ENCODE results near the gene FOXB1.

FOXB1 gene

DNA sequence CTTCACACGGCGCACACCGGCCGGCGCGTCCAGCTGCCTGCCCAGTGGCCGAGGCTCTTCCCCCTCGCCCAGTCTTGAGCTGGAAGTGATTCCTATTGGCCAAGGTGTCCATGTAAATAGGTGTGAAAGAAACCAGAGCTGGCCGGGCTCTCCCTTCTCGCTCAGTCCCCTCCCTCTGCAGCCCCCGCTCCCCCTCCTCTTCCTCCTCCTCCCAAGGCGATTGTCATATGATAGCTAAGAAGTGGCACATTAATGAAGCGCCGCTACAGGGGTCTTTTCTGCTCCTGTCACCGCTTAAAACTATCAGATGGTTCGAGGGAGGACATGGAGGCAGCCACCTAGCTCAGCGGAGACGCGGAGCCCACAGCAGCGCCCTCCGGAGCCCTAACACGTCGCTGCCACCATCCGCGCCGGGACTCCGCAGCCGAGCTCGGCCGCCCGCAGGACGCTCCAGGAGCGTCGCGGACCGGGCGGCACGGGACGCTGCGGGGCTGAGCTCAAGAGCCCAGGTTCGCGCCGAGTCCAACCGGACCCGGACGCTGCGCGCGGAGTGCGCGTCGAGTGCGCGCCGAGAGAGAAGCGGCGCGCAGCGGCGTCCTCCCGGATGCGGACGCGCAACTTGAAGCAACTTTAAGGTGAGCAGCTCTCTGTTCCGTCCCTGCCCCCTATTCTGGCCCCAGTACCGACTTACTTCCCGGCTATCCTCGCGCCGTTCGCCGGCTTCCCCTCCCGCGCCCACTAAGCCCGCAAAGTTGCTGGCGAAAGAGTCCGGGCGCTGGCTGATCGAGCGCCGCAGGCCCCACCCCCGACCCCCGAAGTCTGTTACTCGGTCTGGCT is at the start of gene FOXB1:
FOXB1 (plus strand) TSS at position 303 of the 837 bp plus-strand sequence. CDS start 653 bp downstream, outside the sequence.
- no peak for DNase-seq

DNA sequence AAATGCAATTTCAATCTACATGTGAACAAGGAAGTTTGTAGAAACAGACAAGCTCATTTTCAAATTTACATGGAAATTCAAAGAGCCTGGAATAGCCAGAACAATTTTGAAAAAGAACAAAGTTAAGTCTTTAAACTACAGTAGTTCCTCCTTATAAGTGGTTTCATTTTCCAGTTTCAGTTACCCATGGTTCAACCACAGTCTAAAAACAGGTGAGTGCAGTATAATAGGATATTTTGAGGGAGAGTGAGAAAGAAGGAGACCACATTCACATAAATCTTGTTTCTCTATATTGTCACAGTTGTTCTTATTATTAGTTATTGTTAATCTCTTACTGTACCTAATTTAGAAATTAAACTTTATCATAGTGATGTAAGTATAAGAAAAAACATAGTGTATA is 45.8 kb upstream of the FOXB1 start:
- DNase-seq = no peak

DNA sequence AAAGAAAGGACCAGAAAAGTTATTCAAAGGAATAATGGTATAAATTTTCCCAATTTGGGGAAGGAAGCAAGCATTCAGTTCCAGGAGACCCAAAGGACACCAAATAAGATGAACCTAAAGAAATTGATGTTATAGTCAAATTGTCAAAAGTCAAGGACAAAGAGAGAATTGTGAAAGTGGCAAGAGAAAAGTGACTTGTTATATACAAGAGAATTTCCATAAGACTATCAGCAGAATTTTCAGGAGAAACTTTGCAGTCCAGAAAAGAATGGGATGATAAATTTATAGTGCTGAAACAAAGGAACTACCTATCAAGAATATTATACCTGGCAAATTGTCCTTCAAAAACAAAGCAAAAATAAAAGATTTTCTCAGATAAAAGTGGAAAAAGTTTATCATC is 43.8 kb upstream of the FOXB1 start:
- no peak for DNase-seq

GRCh38 chr15:59963322-59963721 is 40.8 kb upstream of the FOXB1 start:
- DNase-seq = no peak

DNA sequence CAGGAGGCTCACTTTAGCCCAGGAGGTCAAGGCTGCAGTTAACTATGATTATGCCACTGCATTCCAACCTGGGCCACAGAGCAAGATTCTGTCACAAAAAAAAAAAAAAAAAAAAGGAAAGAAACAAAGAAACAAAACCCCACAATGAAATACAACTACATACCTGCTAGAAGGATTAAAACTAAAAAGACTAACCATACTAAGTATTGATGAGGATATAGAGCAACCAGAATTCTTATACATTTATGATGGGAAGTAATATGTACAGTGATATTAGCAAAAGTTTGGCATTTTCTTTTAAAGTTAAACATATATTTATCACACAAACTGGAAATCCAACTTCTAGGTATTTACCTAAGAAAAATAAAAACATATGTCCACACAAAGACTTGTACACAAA is 40.2 kb upstream of the FOXB1 start:
- no peak for DNase-seq

DNA sequence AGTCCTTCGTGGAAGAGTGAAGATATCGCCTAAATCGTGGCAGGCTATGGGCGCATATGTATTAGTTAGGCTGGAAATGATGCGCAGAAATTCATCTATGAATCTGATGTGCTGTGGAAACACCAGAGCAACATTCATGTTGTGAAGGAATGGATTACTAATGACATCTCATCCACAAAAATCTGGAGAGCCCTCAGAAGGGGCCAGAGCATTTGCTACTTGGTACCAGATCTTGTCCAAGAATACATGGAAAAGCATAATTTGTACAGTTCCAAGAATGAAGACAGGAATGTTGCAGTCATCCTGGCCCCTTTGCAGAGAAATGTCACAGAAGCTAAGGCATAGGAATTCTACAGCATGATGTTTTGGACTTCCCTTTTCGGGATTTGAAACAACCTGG is 38.4 kb upstream of the FOXB1 start:
- no peak for DNase-seq

DNA sequence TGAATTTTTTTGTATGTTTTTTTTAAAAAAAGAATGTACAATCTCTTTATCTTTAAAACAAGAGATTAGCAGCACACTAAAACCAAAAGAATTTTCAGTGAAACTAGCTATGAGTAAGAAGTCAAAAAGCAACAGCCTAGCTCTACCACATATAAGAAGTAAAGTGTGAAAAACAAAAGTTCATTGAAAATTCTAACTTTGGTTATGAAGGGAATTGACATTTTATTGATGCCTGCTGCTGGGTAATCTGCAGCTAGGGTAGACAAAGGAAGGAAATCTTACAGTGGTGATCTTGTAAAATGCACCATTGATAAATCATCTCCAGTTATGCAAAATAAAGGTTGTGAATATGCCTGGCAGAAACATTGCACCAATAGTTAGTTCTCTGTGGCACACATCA is 37.8 kb upstream of the FOXB1 start:
- DNase-seq = no peak

GRCh38 chr15:59968314-59968713 is 35.8 kb upstream of the FOXB1 start:
- DNase-seq = no peak

DNA sequence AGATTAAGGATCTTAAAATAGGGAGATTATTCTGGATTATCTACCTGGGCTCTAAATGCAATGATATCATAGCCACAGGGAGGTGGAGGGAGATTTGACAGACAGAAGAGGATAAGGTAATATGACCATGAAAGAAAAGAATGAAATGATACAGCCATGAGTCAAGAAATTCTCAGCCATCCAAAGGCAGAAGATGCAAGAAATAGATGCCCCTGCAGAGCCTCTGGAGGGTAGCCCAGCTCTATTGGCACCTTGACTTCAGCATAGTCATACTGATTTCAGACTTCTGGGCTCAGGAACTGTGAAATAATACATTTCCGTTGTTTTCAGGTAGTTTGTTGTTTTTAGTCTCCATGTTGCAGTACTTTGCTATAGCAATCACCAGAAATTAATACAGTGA is 31.9 kb upstream of the FOXB1 start:
- no peak for DNase-seq

DNA sequence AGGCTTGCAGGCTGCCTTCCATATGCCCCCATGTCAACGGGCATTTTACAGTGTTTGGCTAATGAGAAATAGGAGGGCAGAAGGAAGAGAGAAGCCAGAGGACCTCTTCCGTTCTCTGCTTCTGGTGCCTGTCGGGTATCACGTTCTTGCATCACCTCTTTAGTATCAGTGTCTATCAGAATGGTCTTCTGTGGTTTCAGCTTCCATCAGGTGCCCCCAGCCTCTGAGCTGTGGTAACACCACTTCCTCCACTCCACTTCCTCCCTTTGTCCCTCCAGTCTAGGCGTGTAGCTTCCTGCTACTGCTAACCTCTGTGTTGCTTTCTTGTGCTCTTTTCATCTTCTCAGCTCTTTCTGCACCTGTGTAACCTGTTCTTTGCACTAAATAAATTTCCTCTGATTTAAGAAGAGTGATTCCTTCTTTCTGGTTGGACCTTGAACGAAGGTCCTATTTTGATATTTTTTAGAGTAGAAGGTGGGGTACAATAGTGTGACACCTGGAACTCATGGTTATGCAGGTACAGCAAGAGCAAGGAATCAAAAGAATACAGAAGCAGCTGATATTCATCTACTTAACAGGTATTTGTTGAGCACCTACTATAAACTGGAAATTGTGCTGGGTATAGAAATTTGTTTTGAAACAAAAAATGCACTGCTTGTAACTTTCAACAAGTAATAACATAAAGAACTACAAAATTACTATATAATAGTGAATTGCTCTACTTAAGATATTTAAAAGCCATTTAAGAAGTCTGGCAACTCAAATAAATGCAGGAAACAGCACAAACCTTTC is 27.4 kb upstream of the FOXB1 start:
- DNase-seq = no peak

DNA sequence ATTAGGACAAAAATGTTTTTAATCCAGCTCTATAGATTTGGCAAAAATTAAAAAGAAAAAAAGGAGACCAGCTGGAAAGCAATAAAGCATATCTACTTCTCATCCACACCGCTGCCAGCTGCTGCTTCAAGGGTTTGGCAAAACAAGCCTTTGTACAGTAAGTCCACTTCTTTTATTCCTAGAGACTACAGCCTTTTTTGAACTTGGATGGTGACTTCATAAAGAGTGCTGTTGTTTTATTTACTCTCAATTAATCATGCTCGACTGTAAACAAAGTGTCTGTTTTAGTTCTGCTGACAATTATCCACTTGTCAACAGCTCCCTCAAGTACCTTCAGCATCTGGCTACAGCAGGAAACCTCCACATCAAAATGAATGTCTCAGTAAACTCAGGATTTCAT is 12.3 kb upstream of the FOXB1 start:
- DNase-seq = no peak

GRCh38 chr15:59993041-59993750 is 10.9 kb upstream of the FOXB1 start:
- no peak for DNase-seq

DNA sequence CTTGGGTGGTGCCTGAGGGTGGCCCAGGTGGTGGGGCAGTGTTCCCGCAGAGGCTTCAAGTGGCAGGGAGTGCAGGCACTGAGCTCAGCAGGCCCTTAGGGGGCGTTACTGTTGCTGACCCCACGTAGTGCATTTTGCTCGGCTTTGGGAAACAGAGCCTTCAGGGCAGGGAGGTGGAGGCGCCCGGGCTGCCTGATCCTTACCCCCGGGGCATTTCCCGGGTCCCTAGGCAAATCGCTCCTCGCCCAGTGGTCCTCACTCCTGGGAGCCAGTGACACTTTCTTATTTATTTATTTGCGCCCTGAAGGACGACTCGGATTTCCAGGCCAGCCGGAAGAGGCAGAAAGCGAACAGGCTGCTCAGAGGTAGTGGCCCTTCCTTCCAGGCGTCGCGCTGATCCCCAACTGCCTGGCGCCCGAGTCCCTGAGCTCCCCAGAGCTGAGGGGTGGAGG is 10.1 kb upstream of the FOXB1 start:
- no peak for DNase-seq

DNA sequence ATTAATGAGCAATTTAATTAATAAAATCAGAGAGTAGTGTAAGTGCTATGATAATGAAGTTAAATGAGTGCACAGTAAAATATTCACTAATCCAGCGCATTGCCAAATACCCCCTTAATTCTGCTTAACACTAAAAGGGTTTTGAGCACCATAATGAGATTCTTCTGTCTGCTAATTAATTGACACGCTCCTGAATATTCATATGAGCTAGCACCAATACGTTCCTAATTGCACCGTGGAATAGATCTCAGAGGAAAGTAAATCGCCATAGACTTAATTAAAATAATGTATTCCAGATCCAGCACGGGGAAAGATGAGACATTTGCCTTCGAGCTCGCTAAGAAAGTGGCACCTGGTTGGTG is 9.6 kb upstream of the FOXB1 start:
- no peak for DNase-seq

DNA sequence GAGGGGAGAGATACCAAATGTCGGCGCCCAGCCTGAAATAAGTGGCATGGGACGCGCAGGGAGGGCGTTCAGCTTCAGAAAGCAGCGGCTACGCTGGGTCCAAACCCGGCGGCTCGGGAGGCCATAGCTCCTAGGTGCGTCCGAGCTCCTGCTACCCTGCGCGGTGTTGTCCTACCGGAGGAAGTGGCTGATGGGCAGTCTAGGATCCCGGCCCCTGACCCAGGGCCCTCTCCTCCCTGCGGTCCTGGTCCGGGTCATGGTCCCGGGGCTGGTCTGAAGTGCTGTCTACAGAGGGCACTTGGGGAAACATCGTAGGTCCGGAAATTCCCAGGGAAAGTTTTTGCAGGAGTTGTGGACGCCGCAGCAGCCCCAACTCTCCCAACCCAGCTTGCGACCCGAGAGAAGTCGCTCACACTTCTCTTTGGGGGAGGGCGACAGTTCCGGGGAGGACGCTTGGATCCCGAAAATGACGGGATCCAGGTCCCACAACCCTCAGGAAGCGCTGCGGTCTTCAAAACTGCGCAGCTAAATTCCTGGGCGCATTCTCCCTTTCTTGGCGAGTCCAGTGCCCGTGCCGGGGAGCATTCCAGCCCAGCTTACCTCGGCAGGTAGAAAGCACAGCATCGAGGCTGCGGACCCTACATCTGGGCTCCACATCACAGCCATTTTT is 9.1 kb upstream of the FOXB1 start:
- no peak for DNase-seq

DNA sequence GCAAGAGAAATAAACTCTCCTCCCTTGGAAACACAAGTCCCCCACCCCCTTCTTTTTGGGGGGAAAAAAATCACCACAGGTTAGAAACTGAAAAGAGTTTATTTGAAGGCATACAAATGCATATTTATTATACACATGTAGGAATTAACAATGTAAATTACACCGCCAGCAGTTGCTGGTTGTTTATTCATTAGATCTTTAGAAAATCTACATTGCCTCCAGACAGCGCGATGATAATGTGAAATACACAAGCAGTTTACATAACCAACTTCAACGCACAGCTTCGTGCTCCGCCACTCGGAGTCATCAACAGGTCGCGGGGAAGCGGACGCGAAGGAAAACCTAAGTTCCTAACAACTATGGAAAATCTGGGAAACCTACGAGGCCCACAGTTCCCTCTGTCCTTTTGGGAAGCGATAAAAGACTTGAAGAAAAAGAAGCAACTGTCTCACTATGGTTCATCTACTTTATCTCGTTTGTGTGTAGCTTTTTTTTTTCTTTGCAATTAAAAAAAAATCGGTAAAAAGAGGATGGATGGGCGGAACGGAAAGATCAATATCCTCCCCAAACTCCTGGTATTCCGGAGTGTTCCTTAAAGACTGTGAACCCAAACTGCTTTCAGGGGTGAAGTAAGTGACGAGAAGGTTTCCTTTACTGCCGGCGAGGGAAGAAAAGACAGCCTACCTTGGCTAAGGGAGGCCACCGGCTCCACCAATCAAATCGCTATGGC is 8.4 kb upstream of the FOXB1 start:
- no peak for DNase-seq

DNA sequence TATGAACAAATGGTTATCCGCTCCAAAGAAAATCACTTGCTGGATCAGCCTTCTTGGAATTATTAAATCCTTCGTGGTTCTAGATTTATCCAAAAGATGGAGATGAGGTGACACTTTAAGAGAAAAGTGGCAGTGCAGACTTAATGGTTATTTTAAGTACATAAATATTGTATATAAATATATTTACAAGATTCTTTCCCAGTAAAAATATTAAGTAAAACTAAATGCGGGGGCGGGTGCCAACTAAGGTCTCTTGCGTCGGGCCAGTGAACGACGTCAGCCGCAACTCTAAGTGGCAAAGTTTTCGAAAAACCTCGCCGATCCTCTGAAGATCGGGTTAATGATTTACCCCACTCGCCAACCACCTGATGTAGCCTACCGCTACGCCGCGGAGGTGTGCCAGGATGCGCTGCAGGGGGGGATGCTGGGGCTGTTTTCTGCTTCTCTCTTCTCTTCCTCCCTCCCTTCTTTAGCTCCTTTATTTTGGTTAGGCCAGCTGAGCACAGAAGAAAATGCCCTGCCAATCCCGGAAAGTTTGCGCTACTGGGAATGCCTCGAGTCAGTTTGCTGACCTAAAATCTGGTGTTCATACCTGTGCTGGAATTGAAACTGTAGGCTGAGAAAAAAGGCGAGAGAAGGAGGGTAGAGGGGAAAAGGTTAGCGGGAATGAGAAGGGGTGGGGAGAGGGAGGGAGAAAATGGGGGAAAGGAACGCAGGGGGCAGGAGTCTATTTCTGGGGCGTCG is 7.6 kb upstream of the FOXB1 start:
- no peak for DNase-seq

DNA sequence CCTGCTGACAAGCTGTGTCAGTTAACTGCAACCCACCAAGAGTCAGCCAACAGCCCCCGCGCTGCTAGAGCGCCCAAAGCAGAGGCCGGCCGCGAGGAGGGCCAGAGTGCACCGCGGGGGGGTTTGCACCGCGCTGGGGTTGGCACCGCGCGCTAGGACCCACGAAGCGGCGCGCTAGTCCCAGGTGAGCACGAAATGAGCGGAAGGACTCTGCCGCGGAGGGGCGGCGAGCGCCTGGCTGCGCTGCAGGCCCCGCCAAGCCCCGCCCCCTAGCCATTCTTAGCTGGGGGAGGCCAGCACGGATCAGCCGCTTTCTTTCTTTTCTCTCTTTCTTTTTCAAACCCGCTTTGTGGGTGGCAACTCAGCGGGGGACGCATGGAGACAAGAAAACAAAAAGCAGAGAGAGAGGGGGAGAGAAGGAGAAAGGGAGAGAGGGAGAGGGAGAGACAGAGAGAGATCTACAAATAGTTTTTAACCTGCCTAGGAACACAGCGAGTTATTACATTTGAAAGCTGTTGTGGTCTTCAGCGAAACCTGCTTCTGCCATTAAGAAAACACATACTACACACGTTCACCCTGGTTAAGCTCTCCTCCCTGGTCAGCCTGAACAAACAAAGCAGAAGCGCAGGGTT is 6.9 kb upstream of the FOXB1 start:
- DNase-seq = peak; percentile 64

- no peak for DNase-seq
These were observed 5.7 kb upstream of the FOXB1 start for GRCh38 chr15:59998305-59998949.

GRCh38 chr15:59998950-59999611 is 5.0 kb upstream of the FOXB1 start:
- no peak for DNase-seq
